HepG2 (cell line): ENCODE measurements around the gene ZNF324B. TPM values are rescaled to one million over a fixed set of nuclear protein-coding genes. Genes with fewer than 3 reads are reported as not detected.

ENCODE experiments used
- BCL3 ChIP-seq: sonication (generic); formaldehyde crosslinking; IDR thresholded peaks from 2 replicates; pipeline ENCODE4 v1.5.1; 2020; ENCODE audit warnings: mild to moderate bottlenecking, missing genetic modification reagents, moderate library complexity
- BRCA1 ChIP-seq: sonication (generic); formaldehyde crosslinking; IDR thresholded peaks from 2 replicates; pipeline ENCODE4 v1.4.0; 2020; ENCODE audit warnings: missing genetic modification reagents
- CAMTA2 ChIP-seq: sonication (generic); formaldehyde crosslinking; IDR thresholded peaks from 2 replicates; pipeline ENCODE4 v1.4.0; 2020; ENCODE audit warnings: mild to moderate bottlenecking, missing genetic modification reagents, borderline replicate concordance
- CENPT ChIP-seq: sonication (generic); formaldehyde crosslinking; IDR thresholded peaks from 2 replicates; pipeline ENCODE4 v1.8.0; 2022; ENCODE audit warnings: low read depth, mild to moderate bottlenecking, moderate library complexity, missing genetic modification reagents
- ERF ChIP-seq: IDR thresholded peaks from 2 replicates; pipeline ENCODE4 v1.6.1; 2018; ENCODE audit warnings: missing biosample characterization, missing genetic modification reagents
- FOXP4 ChIP-seq: sonication (generic); formaldehyde crosslinking; IDR thresholded peaks from 2 replicates; pipeline ENCODE4 v1.4.0; 2020; ENCODE audit warnings: missing genetic modification reagents
- GRHL1 ChIP-seq: sonication (generic); formaldehyde crosslinking; conservative IDR thresholded peaks from 2 replicates; pipeline ENCODE4 v1.8.0; 2022; ENCODE audit warnings: missing genetic modification reagents
- MED8 ChIP-seq: sonication (generic); formaldehyde crosslinking; IDR thresholded peaks from 2 replicates; pipeline ENCODE4 v1.8.1; 2023; ENCODE audit warnings: mild to moderate bottlenecking, missing genetic modification reagents; ENCODE audit not compliant: insufficient replicate concordance
- MYPOP ChIP-seq: sonication (generic); formaldehyde crosslinking; IDR thresholded peaks from 2 replicates; pipeline ENCODE4 v1.8.1; 2023; ENCODE audit warnings: mild to moderate bottlenecking, moderate library complexity, missing genetic modification reagents
- POLR2AphosphoS2 ChIP-seq: IDR thresholded peaks from 2 replicates; pipeline ENCODE4 v1.6.1; 2011; ENCODE audit warnings: low read depth, low read length, improper control_type of control experiment
- SIN3B ChIP-seq: fragments of 150-350 bp; IDR thresholded peaks from 2 replicates; pipeline ENCODE4 v1.6.1; 2014; ENCODE audit warnings: low read length
- SRSF1 ChIP-seq: fragments of 200-400 bp; formaldehyde crosslinking; optimal IDR thresholded peaks from 2 replicates; pipeline ENCODE3; 2017; ENCODE audit warnings: mild to moderate bottlenecking, low read depth, low read length, moderate library complexity
- TP53 ChIP-seq: sonication (generic); formaldehyde crosslinking; conservative IDR thresholded peaks from 2 replicates; pipeline ENCODE4 v1.4.0; 2020; ENCODE audit warnings: missing genetic modification reagents
- WIZ ChIP-seq: sonication (generic); formaldehyde crosslinking; IDR thresholded peaks from 2 replicates; pipeline ENCODE4 v1.5.1; 2020; ENCODE audit warnings: mild to moderate bottlenecking, missing genetic modification reagents
- ZBTB43 ChIP-seq: sonication (generic); formaldehyde crosslinking; conservative IDR thresholded peaks from 2 replicates; pipeline ENCODE4 v1.4.0; 2020; ENCODE audit warnings: missing genetic modification reagents
- ZNF138 ChIP-seq: sonication (generic); formaldehyde crosslinking; IDR thresholded peaks from 2 replicates; pipeline ENCODE4 v1.5.0; 2020; ENCODE audit warnings: mild to moderate bottlenecking, low read depth, missing genetic modification reagents
- ZNF672 ChIP-seq: sonication (generic); formaldehyde crosslinking; IDR thresholded peaks from 2 replicates; pipeline ENCODE4 v1.8.1; 2022; ENCODE audit warnings: missing genetic modification reagents
- ZNF703 ChIP-seq: sonication (generic); formaldehyde crosslinking; IDR thresholded peaks from 2 replicates; pipeline ENCODE4 v1.5.1; 2020; ENCODE audit warnings: missing genetic modification reagents, mild to moderate bottlenecking, moderate library complexity, borderline replicate concordance
- ZNF724P ChIP-seq: sonication (generic); formaldehyde crosslinking; IDR thresholded peaks from 2 replicates; pipeline ENCODE4 v1.8.0; 2022; ENCODE audit warnings: missing genetic modification reagents, borderline replicate concordance
- polyA plus RNA-seq, 8 experiments: library from polyadenylated mRNA; depleted of rRNA in 3 of 8; stranded (reverse) in 7 of 8; unstranded in 1 of 8; fragments of >200 nt; fragmentation: Illumina TruSeq in 4 of 8; extraction: Trizol in 4 of 8; gene quantifications; 2 replicates each; pipeline versions ENCODE4 v1.2.1 to v1.2.3, GENCODE V29; 2011 to 2016; ENCODE audit warnings: low read depth in 4 of 8, missing spikeins in 1 of 8, mixed read lengths in 1 of 8; ENCODE audit not compliant: insufficient read depth in 1 of 8
- total RNA-seq, 5 experiments: library from RNA; depleted of rRNA; stranded (reverse); fragments of >200 nt; fragmentation: Illumina TruSeq; extraction: Trizol; gene quantifications; 2 replicates each; pipeline ENCODE4 v1.2.3, GENCODE V29; 2016; ENCODE audit warnings: low read depth in 1 of 5
- TF ChIP-seq, protein P1 (sequence below): IDR thresholded peaks from 2 replicates; pipeline ENCODE4 v1.6.1; 2016; ENCODE audit warnings: missing biosample characterization, missing genetic modification reagents, low read depth

Gene ZNF324B
- total and polyA plus RNA-seq, 2 of the 13 experiments (the other 11 are each of a cell fraction or from before 2014, with no cell fraction given) = 0.53 to 3.0 TPM

GRCh38 chr19:58475714-58476497 is 24.5 kb downstream of the ZNF324B start, which contains the start of gene ZNF446 (continued):
- TF ChIP-seq ZBTB43 (CRISPR knock-in tag) (no peak), SIN3B (no peak), CAMTA2 (CRISPR knock-in tag) (no peak), GRHL1 (CRISPR knock-in tag) (no peak), BCL3 (CRISPR knock-in tag) (peak; percentile 74; the same call in 1 of the 2 replicates), ZNF703 (CRISPR knock-in tag) (no peak; the same call in 1 of the 2 replicates), FOXP4 (CRISPR knock-in tag) (peak; percentile 55; the same call in 1 of the 2 replicates), ERF (CRISPR knock-in tag) (peak; percentile 57), MED8 (no peak), ZNF672 (CRISPR knock-in tag) (no peak), TP53 (CRISPR knock-in tag) (peak; percentile 70; the same call in 1 of the 2 replicates), SRSF1 (no peak), ZNF724P (CRISPR knock-in tag) (no peak), WIZ (CRISPR knock-in tag) (no peak), POLR2AphosphoS2 (no peak), ZNF138 (CRISPR knock-in tag) (peak; percentile 63; the same call in 1 of the 2 replicates), CENPT (no peak), BRCA1 (CRISPR knock-in tag) (peak; percentile 91), MYPOP (peak; percentile 75; the same call in 1 of the 2 replicates)
- TF ChIP-seq, protein P1, sequence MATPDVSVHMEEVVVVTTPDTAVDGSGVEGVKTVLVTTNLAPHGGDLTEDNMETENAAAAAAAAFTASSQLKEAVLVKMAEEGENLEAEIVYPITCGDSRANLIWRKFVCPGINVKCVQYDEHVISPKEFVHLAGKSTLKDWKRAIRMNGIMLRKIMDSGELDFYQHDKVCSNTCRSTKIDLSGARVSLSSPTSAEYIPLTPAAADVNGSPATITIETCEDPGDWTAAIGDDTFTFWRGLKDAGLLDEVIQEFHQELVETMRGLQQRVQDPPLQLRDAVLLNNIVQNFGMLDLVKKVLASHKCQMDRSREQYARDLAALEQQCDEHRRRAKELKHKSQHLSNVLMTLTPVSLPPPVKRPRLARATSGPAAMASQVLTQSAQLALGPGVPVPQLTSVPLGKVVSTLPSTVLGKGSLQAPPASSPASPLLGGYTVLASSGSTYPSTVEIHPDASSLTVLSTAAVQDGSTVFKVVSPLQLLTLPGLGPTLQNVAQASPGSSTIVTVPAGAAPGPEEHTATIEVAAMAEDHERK = peak; percentile 76
